Naive thymus-derived CD4-positive, alpha-beta T cell (primary cell): ENCODE measurements around the gene SPAG9. TPM values are rescaled to one million over a fixed set of nuclear protein-coding genes. Genes with fewer than 3 reads are reported as not detected.

ENCODE experiments used
- ATAC-seq: fragments of 150-1000 bp; cut with Tn5 transposase; 2 replicates; pipeline ENCODE4 v1.10.0; 2021; ENCODE audit warnings: mild to moderate bottlenecking, moderate library complexity
- CTCF ChIA-PET: fragments of 350-600 bp; sonication (Branson Sonifier 250); formaldehyde crosslinking; loops from one replicate; lab custom pipeline; 2021; ENCODE audit warnings: antibody characterized with exemption; lab: Charles Lee
- POLR2A ChIA-PET: fragments of 350-600 bp; sonication (Branson Sonifier 250); formaldehyde crosslinking; loops from one replicate; lab custom pipeline; 2021; ENCODE audit warnings: antibody characterized with exemption, inconsistent platforms; lab: Charles Lee
- DNase-seq, 9 donors: peaks; one replicate each; pipeline versions ENCODE4 v3.0.0 to v3.0.0-alpha.2; 2020 to 2022; ENCODE audit warnings: mixed read lengths in 1 of 9
- H3K27ac ChIP-seq: one replicate; pipeline ENCODE4 v1.7.0; 2013; ENCODE audit warnings: mild to moderate bottlenecking, low read depth, low read length, moderate library complexity
- H3K27me3 ChIP-seq, 2 donors: one replicate each; pipeline ENCODE4 v1.7.0; 2013; ENCODE audit warnings: low read length in 2 of 2, mild to moderate bottlenecking in 2 of 2, moderate library complexity in 2 of 2; ENCODE audit not compliant: control insufficient read depth in 2 of 2, insufficient read depth in 2 of 2
- H3K36me3 ChIP-seq, 3 experiments: 1 replicate in 2 of 3; 2 replicates in 1 of 3; pipeline ENCODE4 v1.7.0; 2013; ENCODE audit warnings: low read length in 3 of 3, mild to moderate bottlenecking in 3 of 3, moderate library complexity in 1 of 3; ENCODE audit not compliant: insufficient read depth in 3 of 3, control insufficient read depth in 2 of 3
- H3K4me1 ChIP-seq, 2 donors: one replicate each; pipeline ENCODE4 v1.7.0; 2013; ENCODE audit warnings: low read length in 2 of 2, mild to moderate bottlenecking in 2 of 2, moderate library complexity in 1 of 2; ENCODE audit not compliant: control insufficient read depth in 2 of 2, insufficient read depth in 2 of 2
- H3K4me3 ChIP-seq: 2 replicates; pipeline ENCODE4 v1.7.0; 2013; ENCODE audit warnings: mild to moderate bottlenecking, low read length
- H3K9me3 ChIP-seq, 3 experiments: 1 replicate in 2 of 3; 2 replicates in 1 of 3; pipeline ENCODE4 v1.7.0; 2013; ENCODE audit warnings: low read length in 3 of 3; ENCODE audit not compliant: control insufficient read depth in 2 of 3
- H3K27ac Mint-ChIP-seq, 9 donors: one replicate each; pipeline ENCODE4 v1.8.0; 2020 to 2022; ENCODE audit warnings: mixed read lengths in 9 of 9, mild to moderate bottlenecking in 8 of 9, moderate library complexity in 5 of 9, inconsistent platforms in 2 of 9
- H3K27me3 Mint-ChIP-seq, 5 donors: one replicate each; pipeline ENCODE4 v1.8.0; 2021 to 2022; ENCODE audit warnings: mixed read lengths in 5 of 5, mild to moderate bottlenecking in 1 of 5
- H3K36me3 Mint-ChIP-seq, 5 donors: one replicate each; pipeline ENCODE4 v1.8.0; 2020 to 2022; ENCODE audit warnings: mixed read lengths in 5 of 5, mild to moderate bottlenecking in 3 of 5, inconsistent platforms in 1 of 5
- H3K4me1 Mint-ChIP-seq, 7 donors: one replicate each; pipeline ENCODE4 v1.8.0; 2020 to 2022; ENCODE audit warnings: mixed read lengths in 7 of 7, mild to moderate bottlenecking in 3 of 7, inconsistent platforms in 1 of 7
- H3K4me3 Mint-ChIP-seq, 10 donors: one replicate each; pipeline ENCODE4 v1.8.0; 2020 to 2022; ENCODE audit warnings: mild to moderate bottlenecking in 10 of 10, mixed read lengths in 10 of 10, moderate library complexity in 6 of 10, inconsistent platforms in 2 of 10
- H3K9me3 Mint-ChIP-seq, 11 donors: one replicate each; pipeline ENCODE4 v1.8.0; 2020 to 2022; ENCODE audit warnings: mixed read lengths in 11 of 11, mild to moderate bottlenecking in 4 of 11, inconsistent platforms in 1 of 11, moderate library complexity in 1 of 11
- intact Hi-C, 2 donors: fragments of 100-400 bp; cut with micrococcal nuclease; formaldehyde crosslinking; loops; one replicate each; pipeline ENCODE4 v1.15.1; 2023
- polyA plus RNA-seq, 2 donors: library from polyadenylated mRNA; unstranded; fragments of 300-500 nt; fragmentation: Illumina TruSeq; gene quantifications; one replicate each; pipeline ENCODE4 v1.2.3, GENCODE V29; 2021
- total RNA-seq, 6 experiments: library from RNA in 5 of 6; stranded (reverse) in 5 of 6; gene quantifications; 1 replicate in 5 of 6; 2 replicates in 1 of 6; pipeline ENCODE4 v1.2.3 and lab custom pipeline; 2021 to 2026

Gene SPAG9
- total and polyA plus RNA-seq, 7 experiments from 2014 or later: 3.3 to 73.4 (median 52.9) TPM

DNA sequence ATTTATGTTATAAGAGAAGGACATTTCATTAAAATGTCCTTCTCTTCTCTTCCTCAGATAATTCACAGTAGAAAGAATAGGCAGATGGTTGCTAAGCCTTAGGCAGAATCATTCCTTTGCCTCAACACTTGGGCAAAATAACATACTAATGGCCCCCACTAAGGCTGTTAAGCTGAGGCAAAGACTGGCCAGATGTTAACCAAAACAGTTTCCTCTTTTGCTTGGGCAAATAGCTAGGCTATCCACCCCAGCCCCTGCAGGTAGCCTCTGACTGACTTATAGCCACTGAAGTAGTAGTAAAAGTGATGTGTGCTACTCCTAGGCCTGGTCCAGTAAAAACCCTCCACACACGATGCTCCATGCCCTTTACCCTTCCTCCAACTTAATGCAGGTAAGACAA lies 55.2 kb downstream of the SPAG9 start:
- no peak overlapping the region for H3K4me3 ChIP-seq
- ATAC-seq: no peak
- Mint-ChIP-seq H3K27me3 (no peaks in the 10 kb centered on the region), H3K27ac (peak overlapping the region in 1 of 9 donors; percentile 59), H3K4me3 (no peak overlapping the region), H3K36me3 (peaks cover 0 to 12% (median 2%) of the 10 kb centered on the region in 5 donors), H3K4me1 (peaks cover 3 to 38% (median 32%) of the 10 kb centered on the region in 7 donors), H3K9me3 (no peaks in the 10 kb centered on the region)
- intact Hi-C loops: no loop called here
- no peaks in the 10 kb centered on the region for H3K9me3 ChIP-seq
- no peaks in the 10 kb centered on the region for H3K27me3 ChIP-seq
- DNase-seq: no peak
- no peaks in the 10 kb centered on the region for H3K36me3 ChIP-seq
- no peak overlapping the region for H3K27ac ChIP-seq
- H3K4me1 ChIP-seq: peaks cover 0 to 3% of the 10 kb centered on the region in 2 donors
- POLR2A ChIA-PET: no interaction called here
- CTCF ChIA-PET: interaction anchor here (0.6 to 0.7 kb wide), 4 partner anchors 11 to 577 kb away, joined by 3 read pairs; no protein-coding TSS in a partner anchor

DNA sequence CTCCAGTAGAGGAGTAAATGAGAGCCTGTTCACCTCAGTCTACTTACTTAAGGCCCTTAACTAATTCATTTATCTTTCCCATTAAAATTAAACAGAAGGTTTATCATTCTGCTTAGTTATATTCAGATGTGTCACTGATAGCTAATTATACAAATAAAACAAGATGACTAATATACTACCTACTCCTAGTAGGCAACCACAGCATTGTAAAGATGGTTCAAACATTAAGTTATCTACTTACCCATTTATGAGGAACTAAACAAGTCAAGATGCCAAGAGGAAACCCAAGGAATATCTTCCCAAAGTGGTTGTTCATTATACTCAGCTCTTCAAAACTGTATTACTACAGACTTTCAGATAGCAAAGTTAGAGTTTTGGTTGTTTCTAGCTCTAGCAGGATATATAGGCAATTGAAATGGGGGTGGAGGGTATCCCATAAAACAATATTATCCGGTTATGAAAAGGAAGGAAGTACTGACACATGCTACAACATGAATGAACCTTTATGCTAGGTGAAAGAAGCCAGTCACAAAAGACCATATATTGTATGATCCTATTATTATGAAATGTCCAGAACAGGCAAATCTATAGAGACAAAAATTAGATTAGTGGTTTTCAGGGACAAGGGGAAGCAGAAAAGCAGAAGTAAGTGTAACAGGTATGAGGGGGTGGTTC lies 56.5 kb downstream of the SPAG9 start:
- DNase-seq: no peak
- Histone ChIP-seq H3K4me3 (no peak overlapping the region), H3K9me3 (no peaks in the 10 kb centered on the region), H3K36me3 (no peaks in the 10 kb centered on the region), H3K27ac (no peak overlapping the region), H3K4me1 (peaks cover 0 to 3% of the 10 kb centered on the region in 2 donors), H3K27me3 (no peaks in the 10 kb centered on the region)
- Mint-ChIP-seq H3K9me3 (no peaks in the 10 kb centered on the region), H3K36me3 (peaks cover 0 to 8% (median 0%) of the 10 kb centered on the region in 5 donors), H3K27ac (peak overlapping the region in 1 of 9 donors; percentile 13), H3K4me1 (peaks cover 3 to 34% (median 29%) of the 10 kb centered on the region in 7 donors), H3K4me3 (no peak overlapping the region), H3K27me3 (no peaks in the 10 kb centered on the region)
- ChIA-PET POLR2A (interaction anchor here (0.7 kb wide), 1 partner anchor 162 kb away, joined by 3 read pairs; no protein-coding TSS in a partner anchor), CTCF (interaction anchor here (0.8 kb wide), 1 partner anchor 33 kb away, joined by 3 read pairs; no protein-coding TSS in a partner anchor)
- intact Hi-C loops: no loop called here
- ATAC-seq: no peak

DNA sequence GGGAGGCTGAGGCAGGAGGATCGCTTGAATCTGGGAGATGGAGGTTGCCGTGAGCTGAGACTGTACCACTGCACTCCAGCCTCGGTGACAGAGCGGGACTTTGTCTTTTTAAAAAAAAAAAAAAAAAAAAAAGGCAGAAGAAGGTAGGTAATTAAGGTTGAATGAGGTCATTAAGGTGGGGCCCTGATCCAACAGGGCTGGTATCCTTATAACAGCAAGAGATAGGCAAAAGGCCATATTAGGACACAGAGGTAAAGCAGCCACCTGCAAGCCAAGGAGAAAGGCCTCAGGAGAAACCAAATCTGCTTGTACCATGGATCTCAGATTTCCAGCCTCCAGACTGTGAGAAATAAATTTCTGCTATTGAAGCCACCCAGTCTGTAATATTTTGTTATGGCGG lies 60.3 kb downstream of the SPAG9 start:
- Histone ChIP-seq H3K4me3 (no peak overlapping the region), H3K36me3 (no peaks in the 10 kb centered on the region), H3K9me3 (no peaks in the 10 kb centered on the region), H3K27me3 (no peaks in the 10 kb centered on the region), H3K4me1 (no peaks in the 10 kb centered on the region), H3K27ac (no peak overlapping the region)
- no peak overlapping the region for H3K4me3 Mint-ChIP-seq
- H3K4me1 Mint-ChIP-seq: peaks cover 4 to 25% (median 16%) of the 10 kb centered on the region in 7 donors
- no peaks in the 10 kb centered on the region for H3K9me3 Mint-ChIP-seq
- ChIA-PET CTCF (no interaction called here), POLR2A (no interaction called here)
- H3K36me3 Mint-ChIP-seq: peaks cover 0 to 8% (median 0%) of the 10 kb centered on the region in 5 donors
- intact Hi-C loops: no loop called here
- H3K27me3 Mint-ChIP-seq: no peaks in the 10 kb centered on the region
- DNase-seq (no peak), ATAC-seq (no peak)
- no peak overlapping the region for H3K27ac Mint-ChIP-seq

DNA sequence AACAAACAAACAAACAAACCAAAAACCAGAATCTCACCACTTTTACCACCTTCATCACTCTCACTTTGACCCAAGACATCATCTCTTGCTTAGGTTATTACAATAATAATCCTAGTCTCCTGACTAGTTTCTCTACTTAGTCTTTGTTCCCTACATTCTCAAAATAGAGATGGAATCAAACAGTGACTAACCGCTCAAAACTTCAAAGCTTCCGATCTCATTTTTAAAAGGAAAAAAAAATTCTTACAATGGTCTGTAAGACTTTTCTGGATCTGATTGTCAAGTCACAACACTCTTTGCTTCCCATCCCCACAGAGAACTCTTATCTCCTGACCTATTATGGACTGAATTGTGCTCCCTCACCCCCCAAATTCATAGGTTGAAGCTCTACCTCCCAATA lies 60.9 kb downstream of the SPAG9 start:
- Mint-ChIP-seq H3K9me3 (no peaks in the 10 kb centered on the region), H3K27me3 (no peaks in the 10 kb centered on the region), H3K36me3 (peaks cover 0 to 8% (median 0%) of the 10 kb centered on the region in 5 donors), H3K4me1 (peaks cover 4 to 25% (median 16%) of the 10 kb centered on the region in 7 donors), H3K27ac (no peak overlapping the region), H3K4me3 (no peak overlapping the region)
- no peaks in the 10 kb centered on the region for H3K9me3 ChIP-seq
- no peak overlapping the region for H3K27ac ChIP-seq
- intact Hi-C loops: loop anchor here (5.0 to 10.0 kb wide), 3 partner anchors 55 to 277 kb away; no protein-coding TSS in a partner anchor
- ATAC-seq (no peak), DNase-seq (no peak)
- H3K27me3 ChIP-seq: no peaks in the 10 kb centered on the region
- no peaks in the 10 kb centered on the region for H3K36me3 ChIP-seq
- H3K4me3 ChIP-seq: no peak overlapping the region
- ChIA-PET CTCF (interaction anchor here (0.9 kb wide), 1 partner anchor 30 kb away, joined by 3 read pairs; no protein-coding TSS in a partner anchor), POLR2A (no interaction called here)
- H3K4me1 ChIP-seq: no peaks in the 10 kb centered on the region

DNA sequence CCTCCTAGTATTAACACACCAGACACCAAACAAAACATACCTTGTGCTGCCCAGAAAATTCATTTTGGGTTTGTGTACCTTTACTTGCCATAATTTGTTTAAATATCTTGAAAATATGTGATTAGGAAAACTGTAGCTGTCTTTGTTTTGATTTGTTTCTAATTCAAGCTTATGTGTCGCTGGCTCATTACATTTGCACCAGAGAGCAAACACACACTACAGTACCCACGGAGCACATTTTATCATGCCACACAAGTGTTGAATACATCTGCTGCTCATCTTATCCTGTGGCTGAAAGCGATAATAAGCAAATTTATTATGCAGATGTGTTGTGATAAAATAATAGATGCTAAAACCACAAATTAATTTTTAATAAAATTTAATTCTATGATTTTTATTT lies 63.1 kb downstream of the SPAG9 start:
- Mint-ChIP-seq H3K4me3 (no peak overlapping the region), H3K27me3 (no peaks in the 10 kb centered on the region), H3K27ac (no peak overlapping the region), H3K4me1 (peaks cover 4 to 16% (median 12%) of the 10 kb centered on the region in 7 donors), H3K36me3 (no peaks in the 10 kb centered on the region), H3K9me3 (no peaks in the 10 kb centered on the region)
- H3K4me3 ChIP-seq: no peak overlapping the region
- H3K27me3 ChIP-seq: no peaks in the 10 kb centered on the region
- no peaks in the 10 kb centered on the region for H3K36me3 ChIP-seq
- POLR2A ChIA-PET: no interaction called here
- intact Hi-C loops: loop anchor here (2.0 to 10.0 kb wide), 4 partner anchors 57 to 275 kb away; no protein-coding TSS in a partner anchor
- no peak overlapping the region for H3K27ac ChIP-seq
- CTCF ChIA-PET: interaction anchor here (0.9 to 3.4 kb wide), 7 partner anchors 11 to 274 kb away, joined by 3 to 8 read pairs (median 3); partner anchors contain the start of gene NME1
- DNase-seq (no peak), ATAC-seq (no peak)
- H3K4me1 ChIP-seq: no peaks in the 10 kb centered on the region
- H3K9me3 ChIP-seq: no peaks in the 10 kb centered on the region

DNA sequence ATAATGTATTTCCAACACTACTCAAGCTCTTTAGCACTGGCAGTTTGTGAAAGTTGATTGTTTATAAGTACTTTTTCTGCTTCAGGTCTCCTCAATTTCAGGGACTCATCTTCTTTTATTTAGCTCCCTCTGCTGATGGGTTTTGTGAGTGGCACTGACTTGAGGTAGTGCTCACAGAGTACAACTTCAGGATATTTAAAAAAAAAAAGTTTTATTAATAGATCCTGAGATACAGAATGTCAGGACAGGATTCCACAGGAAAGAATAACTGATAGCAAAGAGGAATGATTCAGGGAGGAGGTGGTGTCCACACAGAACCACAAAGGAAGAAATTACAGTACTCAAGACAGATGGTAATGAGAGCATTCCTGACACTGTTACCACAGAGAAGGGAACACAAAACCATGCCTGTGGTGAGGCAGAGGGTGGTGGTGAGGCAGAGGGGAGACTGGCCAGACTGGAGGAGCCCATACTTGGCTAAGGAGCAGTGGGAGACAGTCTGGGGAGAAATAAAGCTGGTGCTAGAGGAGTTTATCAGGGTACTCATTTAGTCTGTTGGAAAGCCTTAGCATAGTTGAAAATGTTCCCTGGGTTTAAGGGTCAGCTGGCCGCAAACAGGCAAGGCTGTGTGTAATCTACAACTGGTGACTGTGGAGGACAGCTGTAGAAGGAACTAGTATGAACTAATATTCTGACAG lies 63.7 kb downstream of the SPAG9 start:
- Histone ChIP-seq H3K27ac (no peak overlapping the region), H3K36me3 (no peaks in the 10 kb centered on the region), H3K4me3 (no peak overlapping the region), H3K9me3 (no peaks in the 10 kb centered on the region), H3K27me3 (no peaks in the 10 kb centered on the region), H3K4me1 (no peaks in the 10 kb centered on the region)
- H3K4me1 Mint-ChIP-seq: peaks cover 4 to 16% (median 12%) of the 10 kb centered on the region in 7 donors
- ATAC-seq (peak; percentile 75), DNase-seq (peak in 7 of 9 donors; percentile 23 to 55 (median 44))
- CTCF ChIA-PET: interaction anchor here (0.9 to 3.4 kb wide), 7 partner anchors 11 to 274 kb away, joined by 3 to 8 read pairs (median 3); partner anchors contain the start of gene NME1
- intact Hi-C loops: loop anchor here (1.0 to 10.0 kb wide), 7 partner anchors 11 to 275 kb away; partner anchors contain the start of gene NME1 (in 2 of the 2)
- no peak overlapping the region for H3K4me3 Mint-ChIP-seq
- no peaks in the 10 kb centered on the region for H3K9me3 Mint-ChIP-seq
- POLR2A ChIA-PET: no interaction called here
- H3K27ac Mint-ChIP-seq: peak overlapping the region in 1 of 9 donors; percentile 84
- H3K36me3 Mint-ChIP-seq: peaks cover 0 to 4% (median 0%) of the 10 kb centered on the region in 5 donors
- H3K27me3 Mint-ChIP-seq: no peaks in the 10 kb centered on the region
